SK-N-MC (cell line): Measurements from ENCODE around the gene SPACA4.

ENCODE experiments used
- DNase-seq: peaks from one replicate; pipeline ENCODE4 v3.0.0-alpha.2; 2011; ENCODE audit warnings: low read depth, low spot score
- H3K27ac ChIP-seq: fragments of 200-600 bp; sonication (generic); 2 replicates; pipeline ENCODE4 v1.5.1; 2016; ENCODE audit warnings: mixed run types
- H3K36me3 ChIP-seq: fragments of 200-600 bp; sonication (generic); 2 replicates; pipeline ENCODE4 v1.6.1; 2017; ENCODE audit warnings: antibody characterized with exemption, low read length, mixed read lengths; ENCODE audit not compliant: insufficient read depth
- H3K4me3 ChIP-seq: fragments of 200-600 bp; sonication (generic); 2 replicates; pipeline ENCODE4 v1.5.1; 2016
- H3K9ac ChIP-seq: fragments of 200-600 bp; sonication (generic); 2 replicates; pipeline ENCODE4 v1.8.0; 2017; ENCODE audit warnings: mixed run types, mixed read lengths; ENCODE audit not compliant: insufficient read length
- H3K9me3 ChIP-seq: fragments of 200-600 bp; sonication (generic); 2 replicates; pipeline ENCODE4 v1.6.1; 2017; ENCODE audit warnings: low read depth, mild to moderate bottlenecking, antibody characterized with exemption, low read length, moderate library complexity, mixed read lengths
- EZH2 ChIP-seq: fragments of 200-600 bp; sonication (generic); IDR thresholded peaks from one replicate; pipeline ENCODE4 v1.6.1; 2017; ENCODE audit warnings: antibody characterized with exemption
- FOXP2 ChIP-seq: optimal IDR thresholded peaks from 2 replicates; pipeline ENCODE3; 2011; ENCODE audit warnings: mild to moderate bottlenecking, moderate library complexity; ENCODE audit not compliant: insufficient read depth; ENCODE audit errors: extremely low read length, control extremely low read depth
- POLR2AphosphoS5 ChIP-seq: IDR thresholded peaks from 2 replicates; pipeline ENCODE4 v1.6.1; 2012; ENCODE audit warnings: mild to moderate bottlenecking, low read depth, low read length, borderline replicate concordance

Gene SPACA4

GRCh38 chr19:48637948-48638830 is 31.6 kb downstream of the SPACA4 start:
- Histone ChIP-seq H3K36me3 (no peaks in the 10 kb centered on the region), H3K9me3 (no peaks in the 10 kb centered on the region), H3K4me3 (peak overlapping the region; percentile 88), H3K9ac (peak overlapping the region; percentile 92), H3K27ac (peak overlapping the region; percentile 99)
- DNase-seq = peak; percentile 92
- TF ChIP-seq EZH2 (no peak), FOXP2 (no peak), POLR2AphosphoS5 (no peak; the same call in 1 of the 2 replicates)

GRCh38 chr19:48638831-48639381 is 32.4 kb downstream of the SPACA4 start:
- H3K36me3 ChIP-seq = no peaks in the 10 kb centered on the region
- no peak for DNase-seq
- H3K27ac ChIP-seq = peak overlapping the region; percentile 99
- no peak overlapping the region for H3K4me3 ChIP-seq
- no peaks in the 10 kb centered on the region for H3K9me3 ChIP-seq
- TF ChIP-seq POLR2AphosphoS5 (no peak), FOXP2 (no peak), EZH2 (no peak)
- H3K9ac ChIP-seq = no peak overlapping the region

DNA sequence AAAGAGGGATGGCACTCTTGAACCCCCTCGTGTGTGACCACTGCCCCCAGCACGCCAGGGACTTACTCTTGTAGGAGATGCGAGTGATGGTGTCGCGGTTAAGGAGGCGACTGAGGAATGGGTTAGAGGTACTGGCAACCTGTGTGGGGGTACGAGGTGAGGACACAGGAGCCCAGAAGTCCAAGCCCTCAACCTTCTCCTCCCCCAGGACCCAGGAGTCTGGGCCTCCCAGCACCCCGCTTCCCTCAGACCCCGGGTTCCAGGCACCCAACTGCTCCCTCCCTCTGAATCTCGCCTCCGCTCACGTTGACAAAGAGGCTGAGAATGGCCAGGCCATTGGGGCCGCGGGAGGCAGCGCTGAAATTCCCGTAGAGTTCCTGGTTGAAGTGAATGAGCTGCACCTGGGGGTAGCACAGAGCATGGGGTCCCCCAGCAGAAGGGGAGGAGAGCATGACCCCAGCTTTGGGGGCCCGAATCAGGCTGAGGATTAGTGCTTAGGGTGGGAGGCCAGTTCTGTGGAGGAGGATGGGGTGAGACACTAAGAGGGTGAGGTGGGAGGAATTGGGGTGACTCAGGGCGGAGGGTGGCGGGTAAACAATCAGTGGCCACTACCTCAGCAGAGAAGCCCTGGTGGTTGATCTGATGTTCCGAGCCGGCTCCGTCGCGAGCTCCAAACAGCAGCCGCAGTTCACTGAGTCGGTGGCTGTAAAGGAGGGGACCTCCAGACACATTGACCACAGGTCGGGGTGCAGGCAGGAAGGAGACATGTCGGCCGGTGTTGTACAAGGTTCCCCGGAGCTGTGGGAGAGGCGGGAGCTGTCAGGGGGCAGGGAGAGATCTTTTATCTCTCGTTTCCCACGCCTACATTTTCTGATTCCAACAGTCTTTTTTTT is 33.2 kb downstream of the SPACA4 start:
- Histone ChIP-seq H3K9me3 (no peaks in the 10 kb centered on the region), H3K4me3 (no peak overlapping the region), H3K36me3 (no peaks in the 10 kb centered on the region), H3K9ac (no peak overlapping the region), H3K27ac (peak overlapping the region; percentile 25; the same call in 1 of the 2 replicates)
- no peak for TF ChIP-seq FOXP2
- no peak for TF ChIP-seq POLR2AphosphoS5
- TF ChIP-seq EZH2 = no peak
- no peak for DNase-seq

GRCh38 chr19:48641850-48642249 is 35.3 kb downstream of the SPACA4 start:
- H3K36me3 ChIP-seq = no peaks in the 10 kb centered on the region
- no peak for DNase-seq
- TF ChIP-seq FOXP2 = no peak
- no peak for TF ChIP-seq EZH2
- TF ChIP-seq POLR2AphosphoS5 = no peak

GRCh38 chr19:48642862-48643261 is 36.3 kb downstream of the SPACA4 start:
- no peak for DNase-seq
- Histone ChIP-seq H3K4me3 (no peak overlapping the region), H3K9ac (no peak overlapping the region), H3K36me3 (no peaks in the 10 kb centered on the region), H3K9me3 (no peaks in the 10 kb centered on the region), H3K27ac (no peak overlapping the region)
- TF ChIP-seq EZH2 = no peak
- no peak for TF ChIP-seq POLR2AphosphoS5
- TF ChIP-seq FOXP2 = no peak

More at GRCh38 chr19:48641850-48642249, 35.3 kb downstream of the SPACA4 start:
- H3K9ac ChIP-seq = no peak overlapping the region
- no peak overlapping the region for H3K4me3 ChIP-seq
- no peak overlapping the region for H3K27ac ChIP-seq
- no peaks in the 10 kb centered on the region for H3K9me3 ChIP-seq

DNA sequence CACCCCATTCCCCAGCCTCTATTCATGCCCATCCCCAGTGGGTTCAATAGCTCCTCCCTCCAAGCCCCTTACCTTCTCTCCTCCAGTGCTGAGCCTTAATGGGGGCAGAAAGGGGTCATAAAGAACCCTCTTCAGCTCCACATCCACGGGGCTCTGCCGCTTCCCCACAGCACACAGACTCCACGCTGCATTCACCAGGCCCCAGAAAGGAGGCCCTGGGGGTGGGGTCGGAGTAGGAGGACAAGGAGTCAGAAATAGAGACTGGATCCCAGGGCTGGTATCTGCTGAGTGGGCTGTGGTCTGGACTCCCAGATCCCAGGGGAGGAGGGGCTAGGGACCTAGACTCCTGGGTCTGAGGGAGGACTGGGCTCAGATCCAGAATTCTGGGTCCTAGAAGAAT is 37.8 kb downstream of the SPACA4 start:
- no peak overlapping the region for H3K9ac ChIP-seq
- TF ChIP-seq FOXP2 (no peak), EZH2 (no peak), POLR2AphosphoS5 (no peak)
- no peak for DNase-seq
- no peak overlapping the region for H3K27ac ChIP-seq
- peak overlapping the region; percentile 85 for H3K4me3 ChIP-seq
- no peaks in the 10 kb centered on the region for H3K9me3 ChIP-seq
- no peaks in the 10 kb centered on the region for H3K36me3 ChIP-seq

DNA sequence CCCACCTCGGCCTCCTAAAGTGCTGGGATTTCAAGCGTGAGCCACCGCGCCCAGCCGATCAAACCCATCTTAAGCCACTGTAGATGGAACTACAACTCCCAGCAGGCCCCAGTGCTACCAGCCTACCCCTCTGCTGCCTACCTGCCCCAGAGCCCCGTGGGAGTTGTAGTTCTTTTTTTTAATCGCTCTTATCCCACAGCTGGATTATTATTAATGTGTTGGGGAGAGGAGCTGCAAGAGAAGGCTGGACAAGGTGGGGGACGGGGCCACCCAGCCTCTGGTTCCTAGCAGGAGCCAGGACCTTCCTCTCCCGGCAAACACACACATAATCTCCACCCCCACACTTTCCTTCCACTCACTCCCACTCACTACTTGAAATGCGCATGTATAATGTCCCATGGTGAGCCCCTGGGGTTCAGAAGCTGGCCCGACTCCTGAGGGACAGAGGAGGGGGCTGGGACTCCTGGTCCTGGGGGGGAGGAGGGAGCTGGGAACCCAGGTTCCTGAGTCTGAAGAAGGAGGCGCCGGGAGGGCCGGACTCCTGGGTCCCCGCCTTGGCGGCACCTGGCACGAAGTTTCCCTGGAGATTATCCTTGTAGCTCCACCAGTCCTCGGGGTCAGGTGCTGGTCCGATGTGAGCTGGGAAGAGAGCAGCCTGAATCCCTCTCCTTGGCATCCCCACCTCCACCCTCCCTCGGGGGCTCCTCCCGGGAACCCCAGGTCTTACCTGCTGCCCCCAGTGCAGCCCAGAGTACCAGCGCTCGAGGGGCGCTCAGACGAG is 38.5 kb downstream of the SPACA4 start:
- peak overlapping the region; percentile 85 for H3K4me3 ChIP-seq
- TF ChIP-seq POLR2AphosphoS5 = peak; percentile 39; the same call in 1 of the 2 replicates
- TF ChIP-seq EZH2 = no peak
- peak overlapping the region; percentile 68 for H3K27ac ChIP-seq
- no peak for DNase-seq
- no peaks in the 10 kb centered on the region for H3K9me3 ChIP-seq
- no peak overlapping the region for H3K9ac ChIP-seq
- H3K36me3 ChIP-seq = no peaks in the 10 kb centered on the region
